HG03060 (cell line): ENCODE measurements around the gene PNPLA8.

Experiments used
- ATAC-seq: cut with Tn5 transposase; IDR thresholded peaks from one replicate; pipeline ENCODE4 v1.9.1; 2021; ENCODE audit warnings: low read depth, moderate number of reproducible peaks; ENCODE audit not compliant: unreplicated experiment

Gene PNPLA8

DNA sequence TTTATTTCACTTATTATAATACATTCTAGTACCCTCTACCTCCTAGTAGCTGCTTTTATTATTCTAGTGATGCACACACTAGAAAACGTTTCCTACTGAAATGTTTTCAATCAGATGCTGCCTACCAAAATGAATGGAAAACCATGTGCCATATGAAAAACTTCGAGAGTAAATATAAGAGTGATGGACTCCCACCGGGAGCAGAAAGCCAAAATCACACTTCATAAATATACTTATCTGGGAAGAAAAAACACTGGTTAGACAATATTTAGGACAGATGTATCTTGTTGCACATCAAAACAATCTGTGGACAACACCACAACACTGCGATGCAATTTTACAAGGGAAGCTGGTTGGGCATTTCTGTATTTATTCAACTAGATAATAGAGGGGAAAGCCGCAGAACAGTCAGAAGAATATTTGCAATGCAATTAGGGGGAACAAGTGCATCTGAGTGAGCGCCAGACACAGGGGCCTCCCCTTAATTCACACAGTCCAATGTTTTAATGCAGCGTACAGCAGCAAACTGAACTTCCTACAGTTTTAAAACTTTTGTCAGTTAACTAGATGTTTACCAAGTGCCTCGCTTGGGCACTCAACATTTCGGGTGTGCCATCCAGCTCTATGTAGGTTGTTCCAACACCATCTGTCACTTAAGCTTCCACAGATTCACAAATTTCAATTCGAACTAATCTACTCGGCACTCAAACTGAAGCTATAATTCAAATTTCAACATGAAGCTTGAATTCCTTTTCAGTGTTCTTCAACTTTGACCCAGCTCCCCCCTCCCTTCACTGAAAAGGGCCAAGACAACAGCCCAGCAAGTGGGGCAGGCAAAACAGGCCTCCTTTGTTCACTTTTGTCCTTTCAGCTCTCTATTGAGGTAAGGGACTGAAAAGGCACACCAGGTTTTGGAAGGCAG, 77.1 kb downstream of the PNPLA8 start:
- ATAC-seq: no peak

DNA sequence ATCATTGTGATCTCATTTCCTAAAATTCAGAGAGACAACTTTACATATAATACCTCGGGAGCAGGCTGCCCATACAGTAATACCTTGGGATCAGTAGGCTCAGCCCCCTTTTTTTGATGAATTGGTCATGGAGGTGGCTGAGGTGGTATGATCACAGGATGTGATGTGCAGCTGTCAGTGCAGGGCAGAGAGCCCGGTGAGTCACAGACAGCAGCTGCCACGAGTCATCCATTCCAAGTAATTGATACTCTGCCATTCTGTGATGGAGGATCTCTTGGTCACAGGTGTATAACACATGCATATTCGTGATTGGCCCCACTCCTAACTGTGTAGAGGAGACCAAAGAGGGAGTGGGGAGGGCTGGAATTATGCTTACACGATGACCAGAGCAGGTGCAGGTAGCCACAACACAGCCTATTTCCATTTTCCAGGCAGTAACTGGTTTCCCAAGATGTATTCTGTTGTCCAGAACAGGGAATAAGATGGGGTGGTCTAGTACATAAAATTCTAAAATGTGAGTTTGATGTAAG, 83.8 kb downstream of the PNPLA8 start:
- ATAC-seq: no peak

DNA sequence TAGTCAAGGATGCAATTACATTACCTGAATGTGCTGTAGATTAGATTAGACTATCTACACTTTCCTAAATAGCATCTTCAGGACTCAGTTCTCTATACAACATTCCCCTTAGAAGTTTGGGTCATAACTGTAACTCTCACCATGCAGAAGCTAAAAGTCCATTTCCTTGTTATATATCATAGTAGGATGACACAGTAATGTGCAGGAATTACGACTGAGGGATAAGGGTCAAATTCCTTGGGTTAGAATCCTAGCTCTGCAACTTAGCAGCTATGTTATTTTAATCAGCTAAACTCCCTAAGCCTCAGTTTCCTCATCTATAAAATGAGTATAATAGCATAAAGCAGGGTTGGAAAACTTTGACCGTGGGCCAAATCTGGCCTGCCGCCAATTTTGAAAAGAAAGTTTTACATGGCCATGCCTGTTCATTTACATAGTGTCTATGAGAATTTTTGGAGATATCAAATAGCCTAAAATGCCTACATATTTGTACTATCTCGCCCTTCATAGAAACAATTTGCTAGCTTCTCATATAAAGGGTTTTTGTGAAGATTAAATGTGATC, 84.5 kb downstream of the PNPLA8 start:
- ATAC-seq: no peak

DNA sequence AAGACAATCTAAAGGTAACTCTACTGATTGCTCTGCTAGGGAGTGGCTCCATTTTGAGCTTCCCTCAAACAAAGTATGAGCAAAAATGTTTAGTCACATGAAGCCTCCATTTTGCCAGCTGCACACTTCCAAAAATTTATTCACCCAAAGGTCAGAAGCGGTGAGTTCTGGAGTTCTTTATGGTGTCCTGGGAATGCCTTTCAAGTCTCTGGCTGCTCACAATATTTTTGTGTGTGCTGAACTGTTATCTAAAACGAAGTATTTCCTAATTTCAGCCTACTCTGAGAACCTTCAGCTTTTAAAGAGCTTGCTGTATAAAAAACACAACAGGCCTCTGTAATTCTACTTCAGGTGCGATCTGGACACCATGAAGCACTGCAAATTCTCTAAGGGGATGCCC, 85.3 kb downstream of the PNPLA8 start:
- no peak for ATAC-seq

GRCh38 chr7:108436906-108437305, 89.0 kb downstream of the PNPLA8 start:
- ATAC-seq: no peak

- ATAC-seq: no peak
These were observed 91.9 kb downstream of the PNPLA8 start for GRCh38 chr7:108434010-108434409.

DNA sequence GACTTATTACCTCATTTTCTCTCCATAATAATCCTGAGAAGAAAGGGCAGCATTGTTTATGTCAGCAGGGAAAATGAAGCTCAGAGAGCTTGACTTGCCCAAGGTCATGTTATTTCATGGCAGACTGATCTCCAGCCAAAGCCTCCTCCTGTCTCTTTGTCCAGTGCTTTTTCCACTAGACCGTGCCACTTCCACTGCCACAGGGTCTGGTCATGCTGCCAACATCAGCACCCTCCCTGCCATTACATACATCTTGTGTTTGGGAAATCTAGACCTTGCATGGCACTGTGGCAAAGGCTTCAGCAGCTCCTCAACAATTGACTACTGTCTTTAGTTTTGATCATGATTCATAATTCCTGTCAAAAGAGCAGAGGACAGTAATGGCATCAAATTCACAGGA, 94.8 kb downstream of the PNPLA8 start:
- ATAC-seq: no peak

- no peak for ATAC-seq
These were observed 95.3 kb downstream of the PNPLA8 start for GRCh38 chr7:108430664-108431063.

GRCh38 chr7:108427766-108428165, 98.2 kb downstream of the PNPLA8 start:
- no peak for ATAC-seq

DNA sequence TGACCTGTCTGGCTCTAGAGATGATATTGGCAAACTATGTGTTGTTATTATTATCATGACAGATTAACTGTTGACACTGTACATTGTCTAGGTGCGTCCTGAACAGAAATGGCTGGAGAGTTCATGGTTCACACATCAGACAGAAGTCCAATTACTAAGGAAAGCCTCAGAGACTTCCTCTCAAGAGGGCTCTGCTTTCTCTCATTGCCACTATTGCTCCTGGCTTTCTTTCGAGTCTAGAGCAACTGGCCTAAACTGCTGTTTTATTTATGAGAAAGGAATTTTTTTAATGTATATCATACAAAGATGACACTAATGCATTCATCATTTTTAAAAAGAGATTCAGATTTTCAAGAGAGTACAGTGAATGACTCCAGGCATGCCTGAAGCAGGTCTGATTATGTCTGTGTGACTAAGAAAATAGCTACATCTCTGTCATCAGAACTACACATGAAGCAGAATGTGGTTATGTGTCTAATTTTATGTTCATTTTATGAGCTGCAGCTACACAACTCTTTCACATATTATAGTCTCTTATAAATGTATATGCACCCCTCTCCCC, 100.1 kb downstream of the PNPLA8 start:
- no peak for ATAC-seq

- no peak for ATAC-seq
These were observed 101.9 kb downstream of the PNPLA8 start for GRCh38 chr7:108424013-108424412.

DNA sequence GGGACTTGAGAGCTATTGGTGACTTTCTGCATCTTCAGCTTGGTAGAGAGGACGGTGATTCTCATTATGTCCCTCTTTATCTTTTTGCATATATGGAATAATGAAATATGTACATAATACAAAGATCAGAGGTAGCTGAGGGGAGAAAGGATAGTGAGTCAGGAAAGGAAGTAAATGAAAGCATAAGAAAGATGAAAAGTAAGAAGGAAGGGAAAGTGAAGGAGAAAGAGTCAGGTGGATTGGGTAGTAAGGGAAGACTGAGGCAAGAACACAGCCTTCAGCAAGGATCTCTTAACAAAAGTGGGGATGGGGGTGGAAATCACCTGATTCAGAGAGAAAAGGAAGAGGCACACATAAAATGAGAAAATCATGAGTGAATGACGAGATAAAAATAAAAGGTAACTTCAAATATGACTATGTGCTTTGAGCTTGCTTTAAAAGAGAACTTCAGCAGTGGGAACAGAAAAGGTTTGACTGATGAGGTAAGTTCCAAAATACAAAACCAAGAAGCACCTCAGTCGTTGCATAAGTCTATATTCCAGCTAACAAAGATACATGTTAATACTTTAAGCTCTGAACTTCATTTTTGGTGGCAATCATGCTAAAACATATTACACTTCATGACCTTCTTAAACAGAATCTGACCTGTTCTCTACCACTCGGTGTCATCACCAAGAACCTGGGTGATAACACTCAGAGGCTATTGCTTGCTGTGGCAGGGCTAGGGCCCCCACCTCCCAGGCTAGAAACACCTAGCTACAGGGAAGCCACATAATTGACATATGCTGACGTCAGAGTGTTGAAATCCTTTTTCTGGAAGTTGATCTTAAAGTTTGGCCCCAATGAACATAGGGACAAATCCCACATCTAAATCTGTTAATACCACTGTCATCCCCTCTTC, 102.6 kb downstream of the PNPLA8 start:
- ATAC-seq: no peak

GRCh38 chr7:108421720-108422331, 104.1 kb downstream of the PNPLA8 start:
- ATAC-seq: no peak
